Spleen (tissue), 7 donors: Measurements from ENCODE around the gene RIMBP3C.
"Not testable (repeated sequence)": the region's sequence is repeated elsewhere in the genome, so short reads cannot be mapped to it uniquely, and the experiment has no call there.

Experiments used
- POLR2A ChIP-seq, 3 donors: fragments of 450-650 bp; IDR thresholded peaks; one replicate each; pipeline ENCODE4 v1.5.1; 2017; ENCODE audit warnings: antibody characterized with exemption in 3 of 3, mild to moderate bottlenecking in 1 of 3
- TF ChIP-seq, protein P1 (sequence below), 11 experiments: fragments of 200-600 bp in 7 of 11; fragments of 450-650 bp in 4 of 11; sonication (generic) in 4 of 11; IDR thresholded peaks in 8 of 11; conservative IDR thresholded peaks in 3 of 11; 1 replicate in 7 of 11; 2 replicates in 4 of 11; pipeline versions ENCODE4 v1.4.0 to v1.8.0; 2016 to 2021; ENCODE audit warnings: antibody characterized with exemption in 11 of 11, inconsistent platforms in 4 of 11, mild to moderate bottlenecking in 1 of 11
- donor health status: DM: no; HTN: no; CAD: no; lungs with moderate emphysema.
- donor health status: DM: no; HTN: no; CAD: no.
- donor health status: DM: no; HTN: no; CAD: no.

DNA sequence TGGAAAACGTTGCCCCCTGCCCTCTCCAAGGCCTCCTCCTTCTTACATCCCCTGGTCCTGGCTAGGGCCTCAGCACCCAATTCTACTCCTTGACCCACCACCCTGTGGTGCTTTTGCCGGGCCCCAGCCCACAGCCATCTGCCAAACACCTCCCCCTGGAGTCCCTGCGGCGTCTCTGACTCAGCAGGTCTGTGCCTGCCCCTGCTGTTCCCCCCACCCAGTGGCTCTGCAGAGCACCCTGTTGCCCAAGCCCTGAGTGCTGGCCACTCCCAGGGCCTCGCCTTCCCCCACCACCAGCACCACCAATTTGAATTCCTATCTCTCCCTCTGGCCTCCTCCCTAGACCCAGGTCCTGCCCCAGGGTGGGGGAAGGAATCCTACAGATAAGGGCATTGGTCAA lies 19.7 kb downstream of the RIMBP3C start:
- TF ChIP-seq, protein P1, sequence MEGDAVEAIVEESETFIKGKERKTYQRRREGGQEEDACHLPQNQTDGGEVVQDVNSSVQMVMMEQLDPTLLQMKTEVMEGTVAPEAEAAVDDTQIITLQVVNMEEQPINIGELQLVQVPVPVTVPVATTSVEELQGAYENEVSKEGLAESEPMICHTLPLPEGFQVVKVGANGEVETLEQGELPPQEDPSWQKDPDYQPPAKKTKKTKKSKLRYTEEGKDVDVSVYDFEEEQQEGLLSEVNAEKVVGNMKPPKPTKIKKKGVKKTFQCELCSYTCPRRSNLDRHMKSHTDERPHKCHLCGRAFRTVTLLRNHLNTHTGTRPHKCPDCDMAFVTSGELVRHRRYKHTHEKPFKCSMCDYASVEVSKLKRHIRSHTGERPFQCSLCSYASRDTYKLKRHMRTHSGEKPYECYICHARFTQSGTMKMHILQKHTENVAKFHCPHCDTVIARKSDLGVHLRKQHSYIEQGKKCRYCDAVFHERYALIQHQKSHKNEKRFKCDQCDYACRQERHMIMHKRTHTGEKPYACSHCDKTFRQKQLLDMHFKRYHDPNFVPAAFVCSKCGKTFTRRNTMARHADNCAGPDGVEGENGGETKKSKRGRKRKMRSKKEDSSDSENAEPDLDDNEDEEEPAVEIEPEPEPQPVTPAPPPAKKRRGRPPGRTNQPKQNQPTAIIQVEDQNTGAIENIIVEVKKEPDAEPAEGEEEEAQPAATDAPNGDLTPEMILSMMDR (IDR thresholded peaks at IDR 0.05 in 8 of 11, conservative IDR thresholded peaks at IDR 0.05 in 3 of 11) = not testable (repeated sequence)
- not testable (repeated sequence) for TF ChIP-seq POLR2A (IDR thresholded peaks at IDR 0.05)
